Endothelial cell of umbilical vein (primary cell): ENCODE measurements around the gene ADAMTSL2.

Experiments used
- EZH2 ChIP-seq: IDR thresholded peaks from 2 replicates; pipeline ENCODE4 v1.6.1; 2012; ENCODE audit warnings: borderline replicate concordance, low read depth, mild to moderate bottlenecking, moderate library complexity, low read length, inconsistent platforms; ENCODE audit not compliant: severe bottlenecking
- JUN ChIP-seq: IDR thresholded peaks from 2 replicates; pipeline ENCODE4 v1.6.1; 2011; ENCODE audit warnings: borderline replicate concordance, low read depth; ENCODE audit not compliant: insufficient read length, insufficient read depth
- POLR2A ChIP-seq: IDR thresholded peaks from 2 replicates; pipeline ENCODE4 v1.6.1; 2012; ENCODE audit warnings: low read depth, mild to moderate bottlenecking, control low read depth, low read length
- POLR2AphosphoS5 ChIP-seq: IDR thresholded peaks from 2 replicates; pipeline ENCODE4 v1.6.1; 2012; ENCODE audit warnings: low read depth, mild to moderate bottlenecking, control low read depth, low read length, moderate library complexity; ENCODE audit not compliant: insufficient read depth
- TF ChIP-seq, protein P1 (sequence below), 2 donors: IDR thresholded peaks; 1 replicate in 1 of 2; 2 replicates in 1 of 2; pipeline ENCODE4 v1.5.1; 2011; ENCODE audit warnings: low read length in 2 of 2, mild to moderate bottlenecking in 2 of 2, moderate library complexity in 2 of 2, control low read depth in 1 of 2, inconsistent platforms in 1 of 2, low read depth in 1 of 2; ENCODE audit not compliant: insufficient read depth in 1 of 2; ENCODE audit errors: extremely low read depth in 1 of 2
- TF ChIP-seq, protein P2 (sequence below): IDR thresholded peaks from 2 replicates; pipeline ENCODE4 v1.6.1; 2011; ENCODE audit not compliant: insufficient read depth, insufficient read length

DNA sequence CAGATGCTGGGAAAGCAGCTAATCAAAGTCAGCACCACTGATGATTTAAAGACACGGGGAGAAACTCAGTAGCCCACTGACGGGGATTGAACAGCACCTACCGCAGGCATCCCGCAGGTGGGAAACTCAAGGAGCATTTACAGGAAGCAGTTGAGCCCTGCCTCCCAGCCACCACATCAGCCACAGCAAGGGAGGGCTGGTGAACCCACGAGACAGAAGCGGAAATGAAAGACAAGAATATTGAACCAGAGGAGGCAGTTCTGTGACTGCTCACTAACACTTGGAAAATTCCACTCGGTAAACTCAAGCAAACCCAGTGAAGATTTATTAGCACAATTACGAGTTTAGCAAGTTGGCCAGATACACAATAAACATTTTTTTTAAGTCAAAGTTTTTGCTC is 85.3 kb downstream of the ADAMTSL2 start:
- TF ChIP-seq, protein P1, sequence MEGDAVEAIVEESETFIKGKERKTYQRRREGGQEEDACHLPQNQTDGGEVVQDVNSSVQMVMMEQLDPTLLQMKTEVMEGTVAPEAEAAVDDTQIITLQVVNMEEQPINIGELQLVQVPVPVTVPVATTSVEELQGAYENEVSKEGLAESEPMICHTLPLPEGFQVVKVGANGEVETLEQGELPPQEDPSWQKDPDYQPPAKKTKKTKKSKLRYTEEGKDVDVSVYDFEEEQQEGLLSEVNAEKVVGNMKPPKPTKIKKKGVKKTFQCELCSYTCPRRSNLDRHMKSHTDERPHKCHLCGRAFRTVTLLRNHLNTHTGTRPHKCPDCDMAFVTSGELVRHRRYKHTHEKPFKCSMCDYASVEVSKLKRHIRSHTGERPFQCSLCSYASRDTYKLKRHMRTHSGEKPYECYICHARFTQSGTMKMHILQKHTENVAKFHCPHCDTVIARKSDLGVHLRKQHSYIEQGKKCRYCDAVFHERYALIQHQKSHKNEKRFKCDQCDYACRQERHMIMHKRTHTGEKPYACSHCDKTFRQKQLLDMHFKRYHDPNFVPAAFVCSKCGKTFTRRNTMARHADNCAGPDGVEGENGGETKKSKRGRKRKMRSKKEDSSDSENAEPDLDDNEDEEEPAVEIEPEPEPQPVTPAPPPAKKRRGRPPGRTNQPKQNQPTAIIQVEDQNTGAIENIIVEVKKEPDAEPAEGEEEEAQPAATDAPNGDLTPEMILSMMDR (IDR thresholded peaks at IDR 0.05; ENCODE audit: extremely low read depth in 1 of 2, insufficient read depth in 1 of 2, low read depth in 1 of 2, low read length in 2 of 2), result no peak
- TF ChIP-seq POLR2AphosphoS5, result no peak
- no peak for TF ChIP-seq EZH2
- TF ChIP-seq POLR2A, result no peak
- TF ChIP-seq, protein P2, sequence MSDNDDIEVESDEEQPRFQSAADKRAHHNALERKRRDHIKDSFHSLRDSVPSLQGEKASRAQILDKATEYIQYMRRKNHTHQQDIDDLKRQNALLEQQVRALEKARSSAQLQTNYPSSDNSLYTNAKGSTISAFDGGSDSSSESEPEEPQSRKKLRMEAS, result no peak
- no peak for TF ChIP-seq JUN
